ENCODE measurements around the gene SERPINA5. TPM values are rescaled to one million over a fixed set of nuclear protein-coding genes. Genes with fewer than 3 reads are reported as not detected.

SERPINA5 gene
- total and polyA plus RNA-seq, 3 donors from 2014 or later: 940 to 1,170 (median 1,154) TPM

DNA sequence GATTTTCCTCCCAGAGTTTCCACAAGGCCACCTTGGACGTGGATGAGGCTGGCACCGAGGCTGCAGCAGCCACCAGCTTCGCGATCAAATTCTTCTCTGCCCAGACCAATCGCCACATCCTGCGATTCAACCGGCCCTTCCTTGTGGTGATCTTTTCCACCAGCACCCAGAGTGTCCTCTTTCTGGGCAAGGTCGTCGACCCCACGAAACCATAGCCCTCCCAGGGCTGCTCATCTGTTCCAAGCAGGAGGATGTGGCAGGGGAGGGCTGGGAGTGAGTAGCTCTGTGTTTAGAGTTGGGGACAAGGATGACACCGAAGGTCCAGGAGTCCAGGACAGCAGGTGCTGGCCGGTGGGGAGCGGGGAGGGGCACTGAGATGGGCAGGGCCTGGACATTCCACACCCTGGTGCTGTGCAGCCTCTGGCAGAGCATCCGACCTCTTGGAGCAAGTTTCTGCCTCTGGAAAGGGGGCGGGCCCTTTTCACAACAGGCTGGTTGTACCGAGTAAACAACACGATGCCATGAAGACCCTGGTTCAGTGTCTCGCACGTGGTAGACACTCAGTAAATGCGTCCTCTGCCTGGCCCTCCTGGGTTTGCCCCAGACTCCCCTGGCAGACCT, 11.7 kb upstream of the SERPINA5 start:
- intact Hi-C loops (cut with DNase I; ENCODE audit: low total_unique reads): no loop called here
- H3K4me1 ChIP-seq: peaks cover 10% of the 10 kb centered on the region
- H3K27me3 ChIP-seq: no peaks in the 10 kb centered on the region
- no peaks in the 10 kb centered on the region for H3K9me3 ChIP-seq
- TF ChIP-seq POLR2A (IDR thresholded peaks at IDR 0.05): no peak
- TF ChIP-seq, protein P1, sequence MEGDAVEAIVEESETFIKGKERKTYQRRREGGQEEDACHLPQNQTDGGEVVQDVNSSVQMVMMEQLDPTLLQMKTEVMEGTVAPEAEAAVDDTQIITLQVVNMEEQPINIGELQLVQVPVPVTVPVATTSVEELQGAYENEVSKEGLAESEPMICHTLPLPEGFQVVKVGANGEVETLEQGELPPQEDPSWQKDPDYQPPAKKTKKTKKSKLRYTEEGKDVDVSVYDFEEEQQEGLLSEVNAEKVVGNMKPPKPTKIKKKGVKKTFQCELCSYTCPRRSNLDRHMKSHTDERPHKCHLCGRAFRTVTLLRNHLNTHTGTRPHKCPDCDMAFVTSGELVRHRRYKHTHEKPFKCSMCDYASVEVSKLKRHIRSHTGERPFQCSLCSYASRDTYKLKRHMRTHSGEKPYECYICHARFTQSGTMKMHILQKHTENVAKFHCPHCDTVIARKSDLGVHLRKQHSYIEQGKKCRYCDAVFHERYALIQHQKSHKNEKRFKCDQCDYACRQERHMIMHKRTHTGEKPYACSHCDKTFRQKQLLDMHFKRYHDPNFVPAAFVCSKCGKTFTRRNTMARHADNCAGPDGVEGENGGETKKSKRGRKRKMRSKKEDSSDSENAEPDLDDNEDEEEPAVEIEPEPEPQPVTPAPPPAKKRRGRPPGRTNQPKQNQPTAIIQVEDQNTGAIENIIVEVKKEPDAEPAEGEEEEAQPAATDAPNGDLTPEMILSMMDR (IDR thresholded peaks at IDR 0.05): no peak
- no peak overlapping the region for H3K4me3 ChIP-seq
- H3K27ac ChIP-seq: no peak overlapping the region
- no peaks in the 10 kb centered on the region for H3K36me3 ChIP-seq (ENCODE audit: low read depth, missing control alignments)
- peak; percentile 11 for DNase-seq
- 86 to 90% methylated on average over 15 to 20 of the region's 20 CpGs for WGBS, 2 donors

DNA sequence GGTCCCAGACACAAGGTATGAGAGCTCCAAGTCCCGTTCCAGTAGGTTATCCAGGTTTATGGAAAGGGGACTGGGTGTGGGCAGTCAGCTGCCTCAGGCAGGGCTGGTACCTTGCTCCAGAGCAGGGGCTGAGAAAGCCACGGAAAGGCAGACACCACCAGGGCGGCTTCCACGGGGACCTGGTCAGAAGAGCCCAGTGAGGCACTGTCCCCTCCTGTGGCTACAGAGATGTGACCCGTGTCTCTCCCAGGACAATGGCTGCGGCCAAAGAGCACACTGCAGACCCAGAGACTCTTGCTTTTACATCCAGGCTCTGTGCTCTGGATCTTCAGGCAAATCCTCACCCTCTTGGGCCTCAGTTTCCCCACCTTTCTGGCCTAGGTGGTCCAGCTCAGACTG, 11.2 kb upstream of the SERPINA5 start:
- H3K9me3 ChIP-seq: no peaks in the 10 kb centered on the region
- 96% methylated on average over 6 of the region's 6 CpGs; no CpG with 5 or more reads in 1 of the 2 donors for WGBS, 2 donors
- H3K4me3 ChIP-seq: no peak overlapping the region
- peaks cover 10% of the 10 kb centered on the region for H3K4me1 ChIP-seq
- no peak for TF ChIP-seq POLR2A (IDR thresholded peaks at IDR 0.05)
- TF ChIP-seq, protein P1 (IDR thresholded peaks at IDR 0.05): no peak
- H3K27me3 ChIP-seq: no peaks in the 10 kb centered on the region
- intact Hi-C loops (cut with DNase I; ENCODE audit: low total_unique reads): no loop called here
- H3K27ac ChIP-seq: peak overlapping the region in 1 of 2 donors; percentile 76
- no peaks in the 10 kb centered on the region for H3K36me3 ChIP-seq (ENCODE audit: low read depth, missing control alignments)
- no peak for DNase-seq

DNA sequence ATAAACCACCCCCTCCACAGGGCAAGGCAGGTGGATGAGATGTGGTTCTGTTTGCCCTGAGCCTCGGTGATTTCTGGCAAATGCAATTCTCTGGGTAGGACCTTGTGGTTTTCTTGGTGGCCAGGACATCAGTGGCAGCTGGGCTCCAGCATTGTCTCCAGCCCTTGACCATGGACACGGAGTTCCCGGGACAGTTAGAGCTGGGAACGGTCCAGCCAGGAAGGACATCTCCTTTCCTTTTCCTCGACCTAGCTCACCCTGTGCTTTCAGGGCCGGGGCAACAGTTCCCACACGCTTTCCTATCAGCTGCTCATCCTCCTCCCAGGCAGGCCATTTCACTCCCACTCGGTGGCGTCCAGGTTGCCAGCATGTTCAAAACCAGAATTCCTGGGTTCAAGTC, 10.8 kb upstream of the SERPINA5 start:
- H3K36me3 ChIP-seq (ENCODE audit: low read depth, missing control alignments): no peaks in the 10 kb centered on the region
- H3K4me3 ChIP-seq: no peak overlapping the region
- H3K27me3 ChIP-seq: no peaks in the 10 kb centered on the region
- 39 to 47% methylated on average over 8 to 9 of the region's 9 CpGs for WGBS, 2 donors
- peaks cover 10% of the 10 kb centered on the region for H3K4me1 ChIP-seq
- DNase-seq: peak; percentile 24
- peak overlapping the region in 1 of 2 donors; percentile 76 for H3K27ac ChIP-seq
- intact Hi-C loops (cut with DNase I; ENCODE audit: low total_unique reads): no loop called here
- TF ChIP-seq POLR2A (IDR thresholded peaks at IDR 0.05): no peak
- TF ChIP-seq, protein P1 (IDR thresholded peaks at IDR 0.05): no peak
- no peaks in the 10 kb centered on the region for H3K9me3 ChIP-seq

DNA sequence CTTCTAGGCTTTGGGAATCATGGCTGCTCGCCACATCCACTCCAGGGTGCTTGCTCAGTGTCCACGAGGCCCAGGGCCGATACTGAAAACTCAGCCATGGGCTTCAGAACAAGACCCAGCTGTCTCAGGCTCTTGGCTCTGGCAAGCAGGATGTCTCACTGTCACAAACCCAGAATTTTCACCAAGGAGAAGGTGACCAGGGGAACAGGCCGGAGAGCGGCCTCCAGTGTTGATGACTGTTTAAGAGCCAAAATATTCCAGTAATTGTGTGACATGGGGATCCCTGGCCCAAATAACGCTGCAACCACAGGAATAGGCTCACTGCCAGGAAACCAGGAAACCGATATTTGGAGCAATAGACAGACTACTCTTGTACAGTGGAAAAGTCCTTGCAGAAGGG, 9.8 kb upstream of the SERPINA5 start:
- WGBS, 2 donors: 51 to 57% methylated on average over 6 to 7 of the region's 7 CpGs
- Histone ChIP-seq H3K9me3 (no peaks in the 10 kb centered on the region), H3K36me3 (ENCODE audit: low read depth, missing control alignments) (no peaks in the 10 kb centered on the region), H3K27me3 (no peaks in the 10 kb centered on the region), H3K4me1 (peaks cover 10% of the 10 kb centered on the region), H3K27ac (peak overlapping the region; percentile 14 to 76), H3K4me3 (no peak overlapping the region)
- DNase-seq: peak; percentile 20
- no peak for TF ChIP-seq POLR2A (IDR thresholded peaks at IDR 0.05)
- TF ChIP-seq, protein P1 (IDR thresholded peaks at IDR 0.05): no peak
- intact Hi-C loops (cut with DNase I; ENCODE audit: low total_unique reads): no loop called here

DNA sequence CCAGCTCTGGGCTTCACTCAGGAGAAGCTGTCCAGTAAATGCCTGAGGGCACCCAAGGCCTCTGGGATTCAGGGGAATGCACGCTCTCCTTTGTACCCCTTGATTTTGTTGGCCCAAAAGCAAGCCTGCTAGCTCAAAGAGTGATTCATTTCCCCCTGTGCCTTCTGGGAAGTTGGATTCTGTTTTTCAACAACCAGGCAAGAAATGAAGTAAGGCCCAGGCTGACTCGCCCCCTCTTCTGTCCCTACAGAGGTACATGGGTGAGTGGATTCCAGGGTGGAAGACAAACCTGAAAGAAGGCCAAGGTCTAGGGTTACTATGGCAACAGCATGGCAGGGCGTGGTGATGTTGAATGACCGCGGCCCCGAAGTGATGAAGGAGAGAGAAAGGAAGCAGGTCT, 9.3 kb upstream of the SERPINA5 start:
- H3K36me3 ChIP-seq (ENCODE audit: low read depth, missing control alignments): no peaks in the 10 kb centered on the region
- peak overlapping the region in 1 of 2 donors; percentile 76 for H3K27ac ChIP-seq

More for the DNA sequence above, 9.3 kb upstream of the SERPINA5 start:
- no peaks in the 10 kb centered on the region for H3K27me3 ChIP-seq
- intact Hi-C loops (cut with DNase I; ENCODE audit: low total_unique reads): no loop called here
- peaks cover 10% of the 10 kb centered on the region for H3K4me1 ChIP-seq
- DNase-seq: peak; percentile 10
- no peak overlapping the region for H3K4me3 ChIP-seq
- TF ChIP-seq POLR2A (IDR thresholded peaks at IDR 0.05): no peak
- TF ChIP-seq, protein P1 (IDR thresholded peaks at IDR 0.05): no peak
- WGBS, 2 donors: 92 to 93% methylated on average over 6 of the region's 6 CpGs
- no peaks in the 10 kb centered on the region for H3K9me3 ChIP-seq

Measured in testis (tissue), 3 donors.